ENCODE results near the gene NT5C1B. TPM values are rescaled to one million over a fixed set of nuclear protein-coding genes. Genes with fewer than 3 reads are reported as not detected.
"Not testable (repeated sequence)": the region's sequence is repeated elsewhere in the genome, so short reads cannot be mapped to it uniquely, and the experiment has no call there.

Gene NT5C1B
- not detected for total RNA-seq

DNA sequence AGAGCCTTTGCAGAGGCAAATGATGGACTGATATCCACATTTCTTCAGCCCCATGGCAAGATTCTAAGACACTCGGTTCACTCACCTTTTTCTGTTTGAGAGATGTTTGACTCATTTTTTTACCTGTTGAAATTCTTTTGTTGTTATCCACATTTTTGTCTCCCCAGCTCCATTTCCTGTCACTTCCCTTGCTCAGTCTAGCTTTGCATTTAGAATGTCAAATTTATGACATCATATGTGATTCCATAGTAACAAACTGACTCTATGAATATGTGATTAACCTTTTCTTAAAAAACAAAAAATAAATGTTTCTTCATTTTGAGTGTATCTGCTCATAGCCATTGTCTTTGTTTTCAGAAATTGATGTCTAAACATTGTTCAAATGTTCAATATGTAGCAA lies at the start of gene NT5C1B:
TSS of gene NT5C1B (minus strand) at position 216 of the 400 bp plus-strand sequence. CDS start at position 115, 101 bp downstream.
- H3K4me3 ChIP-seq = no peak within 1 kb of the TSS
- DNase-seq = no peak
- H3K4me1 ChIP-seq = no peaks in the 10 kb centered on the region
- TF ChIP-seq, protein P1, sequence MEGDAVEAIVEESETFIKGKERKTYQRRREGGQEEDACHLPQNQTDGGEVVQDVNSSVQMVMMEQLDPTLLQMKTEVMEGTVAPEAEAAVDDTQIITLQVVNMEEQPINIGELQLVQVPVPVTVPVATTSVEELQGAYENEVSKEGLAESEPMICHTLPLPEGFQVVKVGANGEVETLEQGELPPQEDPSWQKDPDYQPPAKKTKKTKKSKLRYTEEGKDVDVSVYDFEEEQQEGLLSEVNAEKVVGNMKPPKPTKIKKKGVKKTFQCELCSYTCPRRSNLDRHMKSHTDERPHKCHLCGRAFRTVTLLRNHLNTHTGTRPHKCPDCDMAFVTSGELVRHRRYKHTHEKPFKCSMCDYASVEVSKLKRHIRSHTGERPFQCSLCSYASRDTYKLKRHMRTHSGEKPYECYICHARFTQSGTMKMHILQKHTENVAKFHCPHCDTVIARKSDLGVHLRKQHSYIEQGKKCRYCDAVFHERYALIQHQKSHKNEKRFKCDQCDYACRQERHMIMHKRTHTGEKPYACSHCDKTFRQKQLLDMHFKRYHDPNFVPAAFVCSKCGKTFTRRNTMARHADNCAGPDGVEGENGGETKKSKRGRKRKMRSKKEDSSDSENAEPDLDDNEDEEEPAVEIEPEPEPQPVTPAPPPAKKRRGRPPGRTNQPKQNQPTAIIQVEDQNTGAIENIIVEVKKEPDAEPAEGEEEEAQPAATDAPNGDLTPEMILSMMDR (IDR thresholded peaks at IDR 0.05) = no peak
- TF ChIP-seq POLR2A (IDR thresholded peaks at IDR 0.05) = no peak
- H3K36me3 ChIP-seq = no peaks in the 10 kb centered on the region
- intact Hi-C loops (cut with DNase I; ENCODE audit: low total_unique reads) = no loop called here
- no peaks in the 10 kb centered on the region for H3K27me3 ChIP-seq
- no peak within 1 kb of the TSS for H3K27ac ChIP-seq
- H3K9me3 ChIP-seq = no peaks in the 10 kb centered on the region

- no peak overlapping the region for H3K4me3 ChIP-seq
- H3K36me3 ChIP-seq = no peaks in the 10 kb centered on the region
- DNase-seq = no peak
- intact Hi-C loops (cut with DNase I; ENCODE audit: low total_unique reads) = no loop called here
- H3K9me3 ChIP-seq = peaks cover 0 to 3% of the 10 kb centered on the region in 2 donors
- TF ChIP-seq, protein P1 (IDR thresholded peaks at IDR 0.05) = no peak
- TF ChIP-seq POLR2A (IDR thresholded peaks at IDR 0.05) = no peak
- no peaks in the 10 kb centered on the region for H3K27me3 ChIP-seq
- no peaks in the 10 kb centered on the region for H3K4me1 ChIP-seq
- H3K27ac ChIP-seq = no peak overlapping the region
Measured at GRCh38 chr2:18637196-18637595, 47.8 kb upstream of the NT5C1B start.

GRCh38 chr2:18632699-18633098 lies 43.3 kb upstream of the NT5C1B start:
- H3K36me3 ChIP-seq; H3K9me3 ChIP-seq; H3K27ac ChIP-seq; DNase-seq; H3K4me3 ChIP-seq; H3K4me1 ChIP-seq; H3K27me3 ChIP-seq; intact Hi-C loops (cut with DNase I; ENCODE audit: low total_unique reads): not testable (repeated sequence)

GRCh38 chr2:18630941-18631340 lies 41.6 kb upstream of the NT5C1B start:
- intact Hi-C loops (cut with DNase I; ENCODE audit: low total_unique reads) = no loop called here
- H3K27me3 ChIP-seq = no peaks in the 10 kb centered on the region
- no peak for DNase-seq
- TF ChIP-seq, protein P1 (IDR thresholded peaks at IDR 0.05) = no peak
- peak overlapping the region in 1 of 2 donors; percentile 19 for H3K27ac ChIP-seq
- H3K9me3 ChIP-seq = peaks cover 0 to under 1% of the 10 kb centered on the region in 2 donors
- peaks cover 3 to 9% of the 10 kb centered on the region in 2 donors for H3K4me1 ChIP-seq
- H3K4me3 ChIP-seq = no peak overlapping the region
- no peaks in the 10 kb centered on the region for H3K36me3 ChIP-seq

GRCh38 chr2:18630541-18630940 lies 41.2 kb upstream of the NT5C1B start:
- intact Hi-C loops (cut with DNase I; ENCODE audit: low total_unique reads) = no loop called here
- peak overlapping the region in 1 of 2 donors; percentile 19 for H3K27ac ChIP-seq

More at GRCh38 chr2:18630541-18630940, 41.2 kb upstream of the NT5C1B start:
- no peaks in the 10 kb centered on the region for H3K36me3 ChIP-seq
- no peak overlapping the region for H3K4me3 ChIP-seq
- H3K4me1 ChIP-seq = peaks cover 3 to 9% of the 10 kb centered on the region in 2 donors
- TF ChIP-seq, protein P1 (IDR thresholded peaks at IDR 0.05) = no peak
- no peak for TF ChIP-seq POLR2A (IDR thresholded peaks at IDR 0.05)
- no peak for DNase-seq
- H3K9me3 ChIP-seq = no peaks in the 10 kb centered on the region
- H3K27me3 ChIP-seq = no peaks in the 10 kb centered on the region
